NCI-H187 (cell line): ENCODE results near the gene PDE6B.
"Not testable (repeated sequence)": the region's sequence is repeated elsewhere in the genome, so short reads cannot be mapped to it uniquely, and the experiment has no call there.

ENCODE experiments used
- DNase-seq, 2 experiments: peaks; one replicate each; lab custom pipeline; 2025; lab: John Stamatoyannopoulos, UW

Gene PDE6B

GRCh38 chr4:622071-622995, 3.0 kb upstream of the PDE6B start:
- DNase-seq, result no peak

- no peak for DNase-seq
Measured at GRCh38 chr4:622996-623913, 2.1 kb upstream of the PDE6B start.

- no peak for DNase-seq
Measured at GRCh38 chr4:623914-624566, 1.3 kb upstream of the PDE6B start.

GRCh38 chr4:625631-626161, 323 bp downstream of the PDE6B start:
- no peak for DNase-seq

GRCh38 chr4:626201-627091, 1.1 kb downstream of the PDE6B start:
- no peak for DNase-seq

- DNase-seq, result no peak
Measured at GRCh38 chr4:627347-628125, 2.2 kb downstream of the PDE6B start.

GRCh38 chr4:628311-628741, 3.0 kb downstream of the PDE6B start:
- DNase-seq, result no peak

- DNase-seq, result no peak
Measured at GRCh38 chr4:628821-629635, 3.7 kb downstream of the PDE6B start.

- DNase-seq, result no peak
Measured at GRCh38 chr4:629636-629914, 4.2 kb downstream of the PDE6B start.

- DNase-seq, result no peak
Measured at GRCh38 chr4:629915-630641, 4.7 kb downstream of the PDE6B start.

GRCh38 chr4:630656-631055, 5.3 kb downstream of the PDE6B start:
- DNase-seq, result no peak

GRCh38 chr4:632196-632790, 6.9 kb downstream of the PDE6B start:
- no peak for DNase-seq

- DNase-seq, result no peak
Measured at GRCh38 chr4:632926-633325, 7.6 kb downstream of the PDE6B start.

GRCh38 chr4:633406-633805, 8.0 kb downstream of the PDE6B start:
- no peak for DNase-seq

- no peak for DNase-seq
Measured at GRCh38 chr4:633976-634598, 8.7 kb downstream of the PDE6B start.

- no peak for DNase-seq
Measured at GRCh38 chr4:634599-634985, 9.2 kb downstream of the PDE6B start.

- DNase-seq, result not testable (repeated sequence)
Measured at GRCh38 chr4:635066-635835, 9.9 kb downstream of the PDE6B start.
